Astrocyte of the spinal cord (primary cell): ENCODE data around the gene MUC22.
"Not testable (repeated sequence)": the region's sequence is repeated elsewhere in the genome, so short reads cannot be mapped to it uniquely, and the experiment has no call there.

ENCODE experiments used
- DNase-seq: peaks from one replicate; pipeline ENCODE4 v3.0.0; 2011; ENCODE audit warnings: low read depth, low spot score
- H3K4me3 ChIP-seq: 2 replicates; pipeline ENCODE4 v1.5.1; 2011; ENCODE audit warnings: low read depth, mild to moderate bottlenecking, low read length, moderate library complexity
- in situ Hi-C: cut with HindIII; loops from 2 replicates; pipeline ENCODE4 v1.10.0; 2017; ENCODE audit warnings: low sequenced_read_pairs
- TF ChIP-seq, protein P1 (sequence below): IDR thresholded peaks from 2 replicates; pipeline ENCODE4 v1.5.1; 2012; ENCODE audit warnings: low read depth, mild to moderate bottlenecking, low read length, inconsistent platforms

The MUC22 gene

DNA sequence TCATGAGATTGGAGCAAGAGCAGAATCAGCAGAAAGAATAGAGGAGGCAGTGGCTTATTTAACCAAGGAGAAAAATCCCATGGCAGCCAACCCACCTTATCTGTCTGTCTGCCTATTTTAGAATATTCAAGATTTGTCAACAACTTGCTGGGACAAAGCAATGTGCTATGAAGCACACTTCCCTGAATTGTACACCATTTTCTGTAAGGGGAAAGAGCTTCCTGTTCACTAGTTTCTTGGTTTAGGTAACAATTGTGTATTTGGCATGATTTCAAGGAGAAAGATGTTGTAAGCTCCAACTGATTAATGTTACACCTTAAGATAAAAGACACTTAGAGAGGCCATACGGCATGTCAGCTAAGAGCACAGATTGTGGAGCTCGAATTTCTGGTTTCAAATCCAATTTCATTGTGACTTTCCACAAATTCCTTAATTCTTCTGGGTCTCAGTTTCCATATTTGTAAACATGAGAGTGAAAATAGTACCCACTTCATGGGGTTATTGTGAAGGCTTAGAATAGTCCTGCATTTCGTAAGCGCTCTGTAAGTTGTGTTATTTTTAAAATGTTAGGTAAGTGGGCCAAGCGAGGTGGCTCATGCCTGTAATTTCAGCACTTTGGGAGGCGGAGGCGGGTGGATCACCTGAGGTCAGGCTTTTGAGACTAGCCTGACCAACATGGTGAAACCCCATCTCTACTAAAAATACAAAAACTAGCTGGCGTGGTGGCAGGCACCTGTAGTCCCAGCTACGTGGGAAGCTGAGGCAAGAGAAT, 4.8 kb upstream of the MUC22 start:
- TF ChIP-seq, protein P1, sequence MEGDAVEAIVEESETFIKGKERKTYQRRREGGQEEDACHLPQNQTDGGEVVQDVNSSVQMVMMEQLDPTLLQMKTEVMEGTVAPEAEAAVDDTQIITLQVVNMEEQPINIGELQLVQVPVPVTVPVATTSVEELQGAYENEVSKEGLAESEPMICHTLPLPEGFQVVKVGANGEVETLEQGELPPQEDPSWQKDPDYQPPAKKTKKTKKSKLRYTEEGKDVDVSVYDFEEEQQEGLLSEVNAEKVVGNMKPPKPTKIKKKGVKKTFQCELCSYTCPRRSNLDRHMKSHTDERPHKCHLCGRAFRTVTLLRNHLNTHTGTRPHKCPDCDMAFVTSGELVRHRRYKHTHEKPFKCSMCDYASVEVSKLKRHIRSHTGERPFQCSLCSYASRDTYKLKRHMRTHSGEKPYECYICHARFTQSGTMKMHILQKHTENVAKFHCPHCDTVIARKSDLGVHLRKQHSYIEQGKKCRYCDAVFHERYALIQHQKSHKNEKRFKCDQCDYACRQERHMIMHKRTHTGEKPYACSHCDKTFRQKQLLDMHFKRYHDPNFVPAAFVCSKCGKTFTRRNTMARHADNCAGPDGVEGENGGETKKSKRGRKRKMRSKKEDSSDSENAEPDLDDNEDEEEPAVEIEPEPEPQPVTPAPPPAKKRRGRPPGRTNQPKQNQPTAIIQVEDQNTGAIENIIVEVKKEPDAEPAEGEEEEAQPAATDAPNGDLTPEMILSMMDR, result no peak
- no peak for DNase-seq
- in situ Hi-C loops, result no loop called here
- H3K4me3 ChIP-seq, result no peak overlapping the region

DNA sequence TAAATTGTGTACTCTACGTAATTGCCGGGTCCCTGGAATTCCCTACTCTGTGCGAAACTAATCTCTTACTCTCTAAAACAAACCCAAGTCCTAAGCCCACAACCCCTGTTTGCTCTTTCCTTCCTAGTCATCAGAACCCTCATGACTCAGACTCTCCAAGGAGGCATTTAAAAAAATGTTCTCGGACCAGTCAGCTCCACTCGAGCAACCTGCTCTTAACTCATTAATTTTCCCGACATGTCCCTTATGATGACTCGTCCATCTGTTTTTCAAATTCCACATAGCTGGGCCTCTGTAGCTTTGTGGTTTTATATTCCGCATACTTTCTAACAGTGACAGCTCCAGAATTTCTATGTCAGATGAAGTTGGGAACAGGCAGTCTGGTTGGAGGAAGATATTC, 2.6 kb upstream of the MUC22 start:
- in situ Hi-C loops, result no loop called here
- H3K4me3 ChIP-seq, result no peak overlapping the region
- peak; percentile 84 for DNase-seq
- TF ChIP-seq, protein P1, result no peak

DNA sequence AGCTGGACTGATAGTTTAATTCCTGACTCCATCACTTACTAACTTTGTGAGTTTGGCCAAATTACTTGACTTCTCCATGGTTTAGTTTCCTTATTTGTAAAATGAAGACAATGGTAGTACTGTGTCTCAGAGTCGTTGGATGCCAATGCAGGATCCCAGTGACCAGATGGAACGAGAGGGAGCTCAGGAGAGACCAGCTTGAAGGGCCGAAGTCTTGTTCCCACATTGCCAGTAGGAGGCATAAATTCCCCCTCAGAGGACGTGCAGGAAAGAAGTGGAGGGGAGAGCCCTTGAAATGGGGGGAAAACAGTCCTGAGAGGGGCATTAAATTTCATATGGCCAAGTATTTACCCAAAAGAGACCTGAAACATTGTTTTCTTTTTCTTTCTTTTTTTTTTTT, 2.1 kb upstream of the MUC22 start:
- in situ Hi-C loops, result no loop called here
- DNase-seq, result no peak
- TF ChIP-seq, protein P1, result no peak
- no peak overlapping the region for H3K4me3 ChIP-seq

DNA sequence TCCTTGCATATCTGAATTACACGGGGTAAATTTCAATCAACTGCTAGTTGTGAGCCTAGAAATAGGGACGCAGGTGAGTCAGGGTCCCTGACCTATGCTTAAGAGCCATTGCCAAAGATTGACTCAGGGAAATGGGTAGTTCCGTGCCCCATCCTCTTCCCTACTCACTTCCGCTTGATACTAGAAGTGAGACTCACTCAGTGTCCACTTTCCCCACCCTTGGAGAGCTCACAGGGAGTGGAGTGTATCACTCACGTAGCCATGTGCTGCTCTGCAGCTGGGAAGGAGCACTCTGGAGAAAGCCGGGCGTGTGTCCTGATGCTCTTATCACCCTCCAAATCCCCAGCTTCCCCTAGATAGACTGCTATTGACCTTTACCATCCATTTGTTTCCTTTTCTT, 543 bp upstream of the MUC22 start:
- DNase-seq, result no peak
- H3K4me3 ChIP-seq, result no peak overlapping the region
- in situ Hi-C loops, result no loop called here
- TF ChIP-seq, protein P1, result no peak

DNA sequence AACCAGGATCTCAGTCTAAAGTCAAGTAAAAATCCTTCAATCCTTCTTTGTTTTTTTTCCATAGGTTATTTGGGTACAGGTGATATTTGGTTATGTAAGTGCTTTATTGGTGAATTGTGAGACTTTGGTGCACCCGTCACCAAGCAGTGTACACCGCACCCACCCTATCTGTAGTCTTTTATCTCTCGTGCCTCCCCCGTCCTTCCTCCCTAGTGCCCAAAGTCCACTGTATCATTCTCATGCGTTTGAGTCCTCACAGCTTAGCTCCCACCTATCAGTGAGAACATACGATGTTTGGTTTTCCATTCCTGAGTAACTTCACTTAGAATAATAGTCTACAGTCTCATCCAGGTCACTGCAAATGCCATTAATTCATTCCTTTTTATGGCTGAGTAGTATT, 879 bp downstream of the MUC22 start:
- no peak overlapping the region for H3K4me3 ChIP-seq
- DNase-seq, result no peak
- TF ChIP-seq, protein P1, result no peak
- in situ Hi-C loops, result no loop called here

DNA sequence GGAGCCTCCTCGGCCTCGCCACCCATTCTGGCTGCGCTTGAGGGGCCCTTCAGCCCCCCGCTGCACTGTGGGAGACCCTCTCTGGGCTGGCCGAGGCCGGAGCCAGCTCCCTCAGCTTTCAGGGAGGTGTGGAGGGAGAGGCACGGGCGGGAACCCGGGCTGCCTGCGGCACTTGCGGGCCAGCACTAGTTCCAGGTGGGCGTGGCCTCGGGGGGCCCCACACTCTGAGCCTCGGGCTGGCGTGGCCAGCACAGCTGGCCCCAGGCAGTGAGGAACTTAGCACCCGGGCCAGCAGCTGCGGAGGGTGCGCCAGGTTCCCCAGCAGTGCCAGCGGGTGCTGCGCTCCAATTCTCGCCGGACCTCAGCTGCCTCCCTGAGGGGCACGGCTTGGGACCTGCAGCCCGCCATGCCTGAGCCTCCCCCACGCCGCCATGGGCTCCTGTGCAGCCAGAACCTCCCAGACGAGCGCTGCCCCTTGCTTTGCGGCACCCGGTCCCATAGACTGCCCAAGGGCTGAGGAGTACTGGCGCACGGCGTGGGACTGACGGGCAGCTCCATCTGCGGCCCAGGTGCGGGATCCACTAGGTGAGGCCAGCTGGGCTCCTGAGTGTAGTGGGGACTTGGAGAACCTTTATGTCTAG, 6.5 kb downstream of the MUC22 start:
- in situ Hi-C loops, result no loop called here
- DNase-seq, result no peak
- TF ChIP-seq, protein P1, result no peak
- no peak overlapping the region for H3K4me3 ChIP-seq

DNA sequence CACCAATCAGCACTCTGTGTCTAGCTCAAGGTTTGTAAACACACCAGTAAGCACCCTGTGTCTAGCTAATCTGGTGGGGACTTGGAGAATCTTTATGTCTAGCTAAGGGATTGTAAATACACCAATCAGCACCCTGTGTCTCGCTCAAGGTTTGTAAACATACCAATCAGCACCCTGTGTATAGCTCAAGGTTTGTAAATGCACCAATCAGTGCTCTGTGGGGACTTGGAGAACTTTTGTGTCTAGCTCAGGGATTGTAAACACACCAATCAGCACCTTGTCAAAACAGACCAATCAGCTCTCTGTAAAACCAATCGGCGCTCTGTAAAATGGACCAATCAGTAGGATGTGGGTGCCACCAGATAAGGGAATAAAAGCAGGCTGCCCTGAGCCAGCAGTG, 7.2 kb downstream of the MUC22 start:
- H3K4me3 ChIP-seq, DNase-seq, in situ Hi-C loops: not testable (repeated sequence)
